WTC11 (cell line): ENCODE data around the gene SUPT3H.

ENCODE experiments used
- CREB1 ChIP-seq: sonication (generic); formaldehyde crosslinking; IDR thresholded peaks from 2 replicates; pipeline ENCODE4 v1.8.0; 2023; ENCODE audit warnings: mild to moderate bottlenecking, missing genetic modification reagents
- E2F5 ChIP-seq: sonication (generic); formaldehyde crosslinking; IDR thresholded peaks from 2 replicates; pipeline ENCODE4 v1.8.1; 2022; ENCODE audit warnings: mild to moderate bottlenecking, moderate library complexity, missing genetic modification reagents
- FOXJ3 ChIP-seq: sonication (generic); formaldehyde crosslinking; IDR thresholded peaks from 2 replicates; pipeline ENCODE4 v1.9.0; 2021; ENCODE audit warnings: missing genetic modification reagents, mild to moderate bottlenecking, borderline replicate concordance
- FOXK1 ChIP-seq: sonication (generic); formaldehyde crosslinking; IDR thresholded peaks from 2 replicates; pipeline ENCODE4 v1.8.0; 2022; ENCODE audit warnings: mild to moderate bottlenecking, moderate library complexity, missing genetic modification reagents
- FOXP4 ChIP-seq: sonication (generic); formaldehyde crosslinking; IDR thresholded peaks from 2 replicates; pipeline ENCODE4 v1.8.0; 2022; ENCODE audit warnings: mild to moderate bottlenecking, missing genetic modification reagents
- KAT7 ChIP-seq: sonication (generic); formaldehyde crosslinking; IDR thresholded peaks from 2 replicates; pipeline ENCODE4 v1.8.1; 2023; ENCODE audit warnings: missing genetic modification reagents, mild to moderate bottlenecking, borderline replicate concordance
- NR1H2 ChIP-seq: sonication (generic); formaldehyde crosslinking; IDR thresholded peaks from 2 replicates; pipeline ENCODE4 v1.9.0; 2021; ENCODE audit warnings: mild to moderate bottlenecking, moderate library complexity, missing genetic modification reagents
- SP1 ChIP-seq: sonication (generic); formaldehyde crosslinking; conservative IDR thresholded peaks from 2 replicates; pipeline ENCODE4 v1.8.1; 2022; ENCODE audit warnings: missing genetic modification reagents
- USF2 ChIP-seq: sonication (generic); formaldehyde crosslinking; IDR thresholded peaks from 2 replicates; pipeline ENCODE4 v1.8.1; 2023; ENCODE audit warnings: mild to moderate bottlenecking, missing genetic modification reagents, moderate library complexity
- ZNF219 ChIP-seq: sonication (generic); formaldehyde crosslinking; IDR thresholded peaks from 2 replicates; pipeline ENCODE4 v1.8.0; 2023; ENCODE audit warnings: missing genetic modification reagents, mild to moderate bottlenecking, borderline replicate concordance
- TF ChIP-seq, protein P1 (sequence below): fragments of 200-600 bp; IDR thresholded peaks from 2 replicates; pipeline ENCODE4 v1.8.0; 2022; ENCODE audit warnings: antibody characterized with exemption
- TF ChIP-seq, protein P2 (sequence below): sonication (generic); formaldehyde crosslinking; IDR thresholded peaks from 2 replicates; pipeline ENCODE4 v1.8.0; 2022; ENCODE audit warnings: mild to moderate bottlenecking, missing genetic modification reagents

- TF ChIP-seq, protein P1, sequence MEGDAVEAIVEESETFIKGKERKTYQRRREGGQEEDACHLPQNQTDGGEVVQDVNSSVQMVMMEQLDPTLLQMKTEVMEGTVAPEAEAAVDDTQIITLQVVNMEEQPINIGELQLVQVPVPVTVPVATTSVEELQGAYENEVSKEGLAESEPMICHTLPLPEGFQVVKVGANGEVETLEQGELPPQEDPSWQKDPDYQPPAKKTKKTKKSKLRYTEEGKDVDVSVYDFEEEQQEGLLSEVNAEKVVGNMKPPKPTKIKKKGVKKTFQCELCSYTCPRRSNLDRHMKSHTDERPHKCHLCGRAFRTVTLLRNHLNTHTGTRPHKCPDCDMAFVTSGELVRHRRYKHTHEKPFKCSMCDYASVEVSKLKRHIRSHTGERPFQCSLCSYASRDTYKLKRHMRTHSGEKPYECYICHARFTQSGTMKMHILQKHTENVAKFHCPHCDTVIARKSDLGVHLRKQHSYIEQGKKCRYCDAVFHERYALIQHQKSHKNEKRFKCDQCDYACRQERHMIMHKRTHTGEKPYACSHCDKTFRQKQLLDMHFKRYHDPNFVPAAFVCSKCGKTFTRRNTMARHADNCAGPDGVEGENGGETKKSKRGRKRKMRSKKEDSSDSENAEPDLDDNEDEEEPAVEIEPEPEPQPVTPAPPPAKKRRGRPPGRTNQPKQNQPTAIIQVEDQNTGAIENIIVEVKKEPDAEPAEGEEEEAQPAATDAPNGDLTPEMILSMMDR = no peak
- TF ChIP-seq ZNF219 (no peak), FOXJ3 (no peak), USF2 (CRISPR knock-in tag) (no peak), FOXK1 (CRISPR knock-in tag) (no peak), KAT7 (CRISPR knock-in tag) (no peak), CREB1 (CRISPR knock-in tag) (no peak), FOXP4 (CRISPR knock-in tag) (no peak), NR1H2 (no peak), SP1 (CRISPR knock-in tag) (no peak), E2F5 (CRISPR knock-in tag) (no peak)
- TF ChIP-seq, protein P2, sequence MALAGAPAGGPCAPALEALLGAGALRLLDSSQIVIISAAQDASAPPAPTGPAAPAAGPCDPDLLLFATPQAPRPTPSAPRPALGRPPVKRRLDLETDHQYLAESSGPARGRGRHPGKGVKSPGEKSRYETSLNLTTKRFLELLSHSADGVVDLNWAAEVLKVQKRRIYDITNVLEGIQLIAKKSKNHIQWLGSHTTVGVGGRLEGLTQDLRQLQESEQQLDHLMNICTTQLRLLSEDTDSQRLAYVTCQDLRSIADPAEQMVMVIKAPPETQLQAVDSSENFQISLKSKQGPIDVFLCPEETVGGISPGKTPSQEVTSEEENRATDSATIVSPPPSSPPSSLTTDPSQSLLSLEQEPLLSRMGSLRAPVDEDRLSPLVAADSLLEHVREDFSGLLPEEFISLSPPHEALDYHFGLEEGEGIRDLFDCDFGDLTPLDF (CRISPR knock-in tag) = no peak
These were observed 80.4 kb downstream of the SUPT3H start for GRCh38 chr6:45297320-45297719.
